HG02840 (cell line): ENCODE data around the gene GRM5.

ENCODE experiments used
- ATAC-seq: cut with Tn5 transposase; IDR thresholded peaks from one replicate; pipeline ENCODE4 v1.9.1; 2021; ENCODE audit warnings: mild to moderate bottlenecking, moderate library complexity, moderate number of reproducible peaks; ENCODE audit not compliant: unreplicated experiment, low FRiP score

The GRM5 gene

GRCh38 chr11:88770475-88771079 lies 295.2 kb downstream of the GRM5 start:
- no peak for ATAC-seq

GRCh38 chr11:88744140-88744539 lies 321.6 kb downstream of the GRM5 start:
- ATAC-seq: no peak

- no peak for ATAC-seq
Observed at GRCh38 chr11:88739524-88739923, 326.3 kb downstream of the GRM5 start.

- no peak for ATAC-seq
Observed at GRCh38 chr11:88709567-88709966, 356.2 kb downstream of the GRM5 start.

GRCh38 chr11:88704485-88704884 lies 361.3 kb downstream of the GRM5 start:
- no peak for ATAC-seq

GRCh38 chr11:88701816-88702215 lies 364.0 kb downstream of the GRM5 start:
- no peak for ATAC-seq

GRCh38 chr11:88697139-88697538 lies 368.6 kb downstream of the GRM5 start:
- ATAC-seq: no peak

GRCh38 chr11:88695689-88696414 lies 369.9 kb downstream of the GRM5 start:
- no peak for ATAC-seq

GRCh38 chr11:88692306-88693086 lies 373.3 kb downstream of the GRM5 start:
- ATAC-seq: no peak

GRCh38 chr11:88689548-88690240 lies 376.1 kb downstream of the GRM5 start:
- ATAC-seq: no peak

- ATAC-seq: no peak
Observed at GRCh38 chr11:88683024-88683423, 382.8 kb downstream of the GRM5 start.

- ATAC-seq: no peak
Observed at GRCh38 chr11:88680806-88681205, 385.0 kb downstream of the GRM5 start.

- ATAC-seq: no peak
Observed at GRCh38 chr11:88666364-88666763, 399.4 kb downstream of the GRM5 start.

- no peak for ATAC-seq
Observed at GRCh38 chr11:88657076-88657738, 408.6 kb downstream of the GRM5 start.

GRCh38 chr11:88656283-88656682 lies 409.5 kb downstream of the GRM5 start:
- ATAC-seq: no peak

GRCh38 chr11:88655656-88656055 lies 410.1 kb downstream of the GRM5 start:
- no peak for ATAC-seq

GRCh38 chr11:88655196-88655595 lies 410.6 kb downstream of the GRM5 start:
- no peak for ATAC-seq

GRCh38 chr11:88651556-88651955 lies 414.2 kb downstream of the GRM5 start:
- no peak for ATAC-seq

- no peak for ATAC-seq
Observed at GRCh38 chr11:88644724-88645123, 421.1 kb downstream of the GRM5 start.

- ATAC-seq: no peak
Observed at GRCh38 chr11:88632163-88632562, 433.6 kb downstream of the GRM5 start.
